ENCODE measurements around the gene PRKRA.

GRCh38 chr2:178448968-178449661 is 1.9 kb downstream of the PRKRA start:
- TF ChIP-seq CTCF (IDR thresholded peaks at IDR 0.05) (no peak), POLR2A (IDR thresholded peaks at IDR 0.05) (no peak)
